Measurements from ENCODE around the gene GPER1. TPM values are rescaled to one million over a fixed set of nuclear protein-coding genes. Genes with fewer than 3 reads are reported as not detected.

Gene GPER1
- total and polyA plus RNA-seq, 2 experiments from 2014 or later: 3.4 to 5.2 TPM

DNA sequence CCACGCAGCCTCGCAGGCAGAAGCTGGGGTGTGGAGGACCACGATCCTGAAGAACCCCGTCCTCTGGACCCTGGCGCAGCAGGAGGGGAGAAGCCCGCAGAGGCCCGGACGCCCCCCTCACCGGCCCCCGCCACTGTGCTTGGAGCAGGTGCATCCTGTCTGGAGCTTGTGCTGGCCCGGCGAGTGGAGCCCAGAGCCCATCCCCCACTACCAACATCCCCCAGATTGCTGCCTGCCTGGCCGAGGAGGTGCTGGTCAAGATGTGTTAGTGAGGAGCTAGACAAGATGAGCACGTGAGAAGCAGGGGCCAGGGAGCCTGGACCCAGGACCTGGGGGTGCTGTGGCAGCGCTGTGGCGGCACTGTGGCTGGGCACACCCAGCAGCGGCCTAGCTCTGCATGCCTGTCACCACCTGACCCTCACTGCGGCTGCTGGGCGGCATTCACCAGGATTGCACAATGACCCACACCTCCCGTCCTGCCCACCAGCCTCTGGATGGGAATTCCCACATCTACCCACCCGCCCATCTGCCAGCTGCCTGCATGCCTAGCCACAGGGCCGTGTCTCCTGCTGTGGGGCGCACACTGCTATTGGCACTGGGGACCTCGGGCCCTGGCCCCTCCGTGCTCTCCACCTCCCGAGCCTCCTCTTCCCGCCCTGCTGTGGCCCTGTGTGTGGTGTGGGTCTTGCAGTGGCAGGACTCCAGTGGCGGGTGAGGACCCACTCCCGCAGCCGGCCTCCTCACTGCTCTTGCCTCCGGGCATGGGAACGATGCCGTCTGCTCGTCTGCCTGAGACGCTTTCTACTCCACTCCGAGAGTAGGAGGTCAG, 31.7 kb upstream of the GPER1 start:
- Histone ChIP-seq H3K4me3 (no peak overlapping the region), H3K36me3 (no peaks in the 10 kb centered on the region), H3K9me3 (ENCODE audit: low read depth) (no peaks in the 10 kb centered on the region), H3K27me3 (no peaks in the 10 kb centered on the region), H3K27ac (no peak overlapping the region), H3K4me1 (ENCODE audit: low read depth) (peaks cover 11% of the 10 kb centered on the region)
- no peak for DNase-seq (ENCODE audit: low read depth in 1 of 2, low spot score in 1 of 2)
- TF ChIP-seq, protein P1, sequence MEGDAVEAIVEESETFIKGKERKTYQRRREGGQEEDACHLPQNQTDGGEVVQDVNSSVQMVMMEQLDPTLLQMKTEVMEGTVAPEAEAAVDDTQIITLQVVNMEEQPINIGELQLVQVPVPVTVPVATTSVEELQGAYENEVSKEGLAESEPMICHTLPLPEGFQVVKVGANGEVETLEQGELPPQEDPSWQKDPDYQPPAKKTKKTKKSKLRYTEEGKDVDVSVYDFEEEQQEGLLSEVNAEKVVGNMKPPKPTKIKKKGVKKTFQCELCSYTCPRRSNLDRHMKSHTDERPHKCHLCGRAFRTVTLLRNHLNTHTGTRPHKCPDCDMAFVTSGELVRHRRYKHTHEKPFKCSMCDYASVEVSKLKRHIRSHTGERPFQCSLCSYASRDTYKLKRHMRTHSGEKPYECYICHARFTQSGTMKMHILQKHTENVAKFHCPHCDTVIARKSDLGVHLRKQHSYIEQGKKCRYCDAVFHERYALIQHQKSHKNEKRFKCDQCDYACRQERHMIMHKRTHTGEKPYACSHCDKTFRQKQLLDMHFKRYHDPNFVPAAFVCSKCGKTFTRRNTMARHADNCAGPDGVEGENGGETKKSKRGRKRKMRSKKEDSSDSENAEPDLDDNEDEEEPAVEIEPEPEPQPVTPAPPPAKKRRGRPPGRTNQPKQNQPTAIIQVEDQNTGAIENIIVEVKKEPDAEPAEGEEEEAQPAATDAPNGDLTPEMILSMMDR (IDR thresholded peaks at IDR 0.05; ENCODE audit: low read depth, low read length): no peak

DNA sequence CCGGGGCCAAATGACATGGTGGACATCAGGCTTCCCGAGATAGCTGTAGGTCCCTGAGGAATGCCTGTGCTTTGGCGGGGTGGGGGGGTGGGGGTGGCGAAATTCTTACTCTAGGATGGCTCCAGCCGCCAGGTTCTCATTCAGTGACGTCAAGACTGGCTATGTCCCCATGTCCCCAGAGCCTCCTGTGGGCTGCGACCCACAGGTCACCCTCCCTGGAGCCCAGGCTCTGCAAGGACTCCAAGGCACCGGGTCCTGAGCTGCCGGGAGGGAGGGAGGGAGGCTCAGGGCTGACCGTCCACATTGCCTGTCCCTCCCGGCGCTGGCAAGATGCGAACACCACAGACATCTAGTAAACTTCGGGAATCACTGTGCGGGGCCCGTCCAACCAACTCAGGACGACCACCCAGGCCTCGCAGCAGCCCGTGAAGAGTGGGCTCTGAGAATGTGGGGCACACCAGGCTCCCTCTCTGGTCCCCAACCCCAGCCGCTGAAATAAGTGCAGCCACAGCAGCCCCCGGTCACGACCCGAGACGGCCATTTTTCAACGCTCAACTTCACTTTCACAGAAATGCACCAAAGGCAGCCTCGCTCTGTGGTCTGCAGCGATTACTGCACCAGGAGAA, 31.0 kb upstream of the GPER1 start:
- no peaks in the 10 kb centered on the region for H3K36me3 ChIP-seq
- H3K4me3 ChIP-seq: no peak overlapping the region
- DNase-seq (ENCODE audit: low read depth in 1 of 2, low spot score in 1 of 2): no peak
- peaks cover 11% of the 10 kb centered on the region for H3K4me1 ChIP-seq (ENCODE audit: low read depth)
- no peaks in the 10 kb centered on the region for H3K9me3 ChIP-seq (ENCODE audit: low read depth)
- TF ChIP-seq, protein P1 (IDR thresholded peaks at IDR 0.05; ENCODE audit: low read depth, low read length): no peak
- H3K27ac ChIP-seq: no peak overlapping the region
- no peaks in the 10 kb centered on the region for H3K27me3 ChIP-seq

GRCh38 chr7:1057416-1058291, 30.3 kb upstream of the GPER1 start:
- DNase-seq (ENCODE audit: low read depth in 1 of 2, low spot score in 1 of 2): no peak
- Histone ChIP-seq H3K27me3 (no peaks in the 10 kb centered on the region), H3K4me1 (ENCODE audit: low read depth) (peaks cover 11% of the 10 kb centered on the region), H3K27ac (no peak overlapping the region), H3K4me3 (no peak overlapping the region), H3K9me3 (ENCODE audit: low read depth) (no peaks in the 10 kb centered on the region), H3K36me3 (no peaks in the 10 kb centered on the region)
- TF ChIP-seq, protein P1 (IDR thresholded peaks at IDR 0.05; ENCODE audit: low read depth, low read length): no peak

GRCh38 chr7:1058311-1058710, 29.6 kb upstream of the GPER1 start:
- no peaks in the 10 kb centered on the region for H3K36me3 ChIP-seq
- H3K4me1 ChIP-seq (ENCODE audit: low read depth): peaks cover 11% of the 10 kb centered on the region
- no peak overlapping the region for H3K4me3 ChIP-seq
- TF ChIP-seq, protein P1 (IDR thresholded peaks at IDR 0.05; ENCODE audit: low read depth, low read length): no peak
- DNase-seq (ENCODE audit: low read depth in 1 of 2, low spot score in 1 of 2): no peak
- no peaks in the 10 kb centered on the region for H3K9me3 ChIP-seq (ENCODE audit: low read depth)
- no peaks in the 10 kb centered on the region for H3K27me3 ChIP-seq
- no peak overlapping the region for H3K27ac ChIP-seq

DNA sequence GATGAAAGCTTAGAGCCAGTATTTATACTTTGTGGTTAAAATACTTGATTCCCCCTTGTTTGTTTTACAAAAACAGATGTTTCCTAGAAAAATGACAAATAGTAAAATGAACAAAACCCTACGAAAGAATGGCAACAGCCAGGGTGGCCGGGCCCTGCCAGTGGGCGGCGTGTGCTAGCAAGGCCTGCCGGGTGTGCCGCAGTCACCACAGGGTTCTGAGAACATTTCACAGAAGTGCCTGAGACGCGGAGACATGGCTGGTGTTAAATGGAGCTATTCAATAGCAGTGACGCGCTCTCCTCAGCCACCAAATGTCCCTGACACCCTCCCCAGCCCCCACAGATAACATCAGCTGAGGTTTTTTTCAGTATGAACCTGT, 29.1 kb upstream of the GPER1 start:
- Histone ChIP-seq H3K9me3 (ENCODE audit: low read depth) (no peaks in the 10 kb centered on the region), H3K27me3 (no peaks in the 10 kb centered on the region), H3K36me3 (no peaks in the 10 kb centered on the region), H3K4me3 (no peak overlapping the region), H3K27ac (peak overlapping the region; percentile 59), H3K4me1 (ENCODE audit: low read depth) (peaks cover 11% of the 10 kb centered on the region)
- DNase-seq (ENCODE audit: low read depth in 1 of 2, low spot score in 1 of 2): no peak
- TF ChIP-seq, protein P1 (IDR thresholded peaks at IDR 0.05; ENCODE audit: low read depth, low read length): no peak

All from cardiac muscle cell (in vitro differentiated cells and primary cell).